LNCaP clone FGC (cell line): Measurements from ENCODE around the gene CEACAM1.
A peak's percentile ranks its signal among the peaks of the same experiment; 100 is the strongest.

Experiments
- DNase-seq: peaks from one replicate; pipeline ENCODE4 v3.0.0-alpha.2; 2011; ENCODE audit warnings: low read depth
- H3K4me3 ChIP-seq: 2 replicates; pipeline ENCODE4 v1.5.1; 2011; ENCODE audit warnings: mild to moderate bottlenecking, low read depth, low read length, control low read depth
- TF ChIP-seq, protein P1 (sequence below): IDR thresholded peaks from 2 replicates; pipeline ENCODE4 v1.5.1; 2012; ENCODE audit warnings: mild to moderate bottlenecking; ENCODE audit not compliant: control insufficient read depth, insufficient read depth; ENCODE audit errors: extremely low read depth

The CEACAM1 gene

DNA sequence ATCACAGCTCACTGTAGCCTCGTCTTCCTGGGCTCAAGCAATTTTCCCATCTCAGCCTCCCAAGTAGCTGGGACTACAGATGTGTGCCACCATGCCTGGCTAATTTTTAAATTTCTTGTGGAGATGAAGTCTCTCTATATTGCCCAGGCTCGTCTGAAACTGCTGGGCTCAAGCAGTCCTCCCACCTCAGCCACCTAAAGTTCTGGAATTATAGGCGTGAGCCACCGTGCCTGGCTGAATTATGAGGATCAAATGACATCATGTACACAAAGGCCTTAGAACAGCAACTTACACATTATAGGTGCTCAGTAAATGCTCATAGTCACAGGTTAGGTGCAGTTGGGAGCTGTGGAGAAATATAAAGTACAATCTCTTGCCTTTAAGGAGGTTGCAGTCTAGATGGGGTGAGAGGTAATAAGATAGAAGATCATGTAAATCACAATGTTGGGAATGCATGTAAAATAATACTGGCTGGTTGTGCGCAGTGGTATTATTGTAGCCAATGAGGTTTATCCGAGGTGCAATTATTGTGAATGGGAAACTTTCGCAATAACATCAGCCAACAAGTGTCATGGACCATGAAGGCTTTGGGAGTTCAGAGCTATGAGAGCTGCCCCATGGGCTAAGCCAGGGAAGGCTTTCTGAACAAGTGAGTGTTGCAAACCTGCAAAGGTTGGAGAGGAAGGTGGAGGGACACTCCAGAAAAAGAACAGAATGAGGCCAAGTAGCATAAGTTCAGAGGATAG is 55.7 kb downstream of the CEACAM1 start:
- no peak overlapping the region; the same call in 1 of the 2 replicates for H3K4me3 ChIP-seq
- TF ChIP-seq, protein P1, sequence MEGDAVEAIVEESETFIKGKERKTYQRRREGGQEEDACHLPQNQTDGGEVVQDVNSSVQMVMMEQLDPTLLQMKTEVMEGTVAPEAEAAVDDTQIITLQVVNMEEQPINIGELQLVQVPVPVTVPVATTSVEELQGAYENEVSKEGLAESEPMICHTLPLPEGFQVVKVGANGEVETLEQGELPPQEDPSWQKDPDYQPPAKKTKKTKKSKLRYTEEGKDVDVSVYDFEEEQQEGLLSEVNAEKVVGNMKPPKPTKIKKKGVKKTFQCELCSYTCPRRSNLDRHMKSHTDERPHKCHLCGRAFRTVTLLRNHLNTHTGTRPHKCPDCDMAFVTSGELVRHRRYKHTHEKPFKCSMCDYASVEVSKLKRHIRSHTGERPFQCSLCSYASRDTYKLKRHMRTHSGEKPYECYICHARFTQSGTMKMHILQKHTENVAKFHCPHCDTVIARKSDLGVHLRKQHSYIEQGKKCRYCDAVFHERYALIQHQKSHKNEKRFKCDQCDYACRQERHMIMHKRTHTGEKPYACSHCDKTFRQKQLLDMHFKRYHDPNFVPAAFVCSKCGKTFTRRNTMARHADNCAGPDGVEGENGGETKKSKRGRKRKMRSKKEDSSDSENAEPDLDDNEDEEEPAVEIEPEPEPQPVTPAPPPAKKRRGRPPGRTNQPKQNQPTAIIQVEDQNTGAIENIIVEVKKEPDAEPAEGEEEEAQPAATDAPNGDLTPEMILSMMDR: no peak
- no peak for DNase-seq

DNA sequence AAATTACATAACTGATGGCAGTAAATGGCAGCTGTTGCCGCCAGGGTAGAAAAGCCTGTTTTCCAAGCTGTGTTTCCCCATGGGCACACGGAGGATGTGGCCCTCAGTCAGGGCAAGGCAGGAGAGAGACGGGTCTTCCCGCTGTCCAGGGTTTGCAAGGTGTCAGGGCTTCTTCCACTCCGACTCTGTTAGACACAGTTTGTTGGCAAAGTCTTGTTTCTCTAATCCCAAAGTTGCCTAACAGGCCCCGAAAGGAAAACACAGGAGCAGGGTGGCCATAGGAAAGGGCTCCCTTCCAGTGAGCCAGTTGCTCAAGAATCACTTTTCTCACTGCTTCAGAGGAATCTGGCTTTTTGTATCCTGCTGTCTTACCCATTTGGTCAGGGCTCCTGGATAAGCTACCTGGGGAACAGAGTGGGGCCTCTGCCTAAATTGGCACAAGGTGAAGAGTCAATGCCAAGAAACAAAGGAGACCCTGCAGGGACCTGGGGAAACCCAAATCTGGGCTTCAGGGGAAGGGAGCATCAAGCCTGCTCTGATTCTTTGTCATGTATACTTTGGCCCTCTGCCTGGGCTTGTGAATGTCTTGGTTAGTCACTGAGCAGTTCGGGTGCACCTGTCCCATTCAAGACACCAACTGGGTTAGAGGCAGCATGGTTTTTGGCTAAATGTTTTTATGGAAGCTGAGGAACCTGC is 56.6 kb downstream of the CEACAM1 start:
- peak; percentile 71 for DNase-seq
- peak overlapping the region; percentile 16; the same call in 1 of the 2 replicates for H3K4me3 ChIP-seq
- TF ChIP-seq, protein P1: no peak

DNA sequence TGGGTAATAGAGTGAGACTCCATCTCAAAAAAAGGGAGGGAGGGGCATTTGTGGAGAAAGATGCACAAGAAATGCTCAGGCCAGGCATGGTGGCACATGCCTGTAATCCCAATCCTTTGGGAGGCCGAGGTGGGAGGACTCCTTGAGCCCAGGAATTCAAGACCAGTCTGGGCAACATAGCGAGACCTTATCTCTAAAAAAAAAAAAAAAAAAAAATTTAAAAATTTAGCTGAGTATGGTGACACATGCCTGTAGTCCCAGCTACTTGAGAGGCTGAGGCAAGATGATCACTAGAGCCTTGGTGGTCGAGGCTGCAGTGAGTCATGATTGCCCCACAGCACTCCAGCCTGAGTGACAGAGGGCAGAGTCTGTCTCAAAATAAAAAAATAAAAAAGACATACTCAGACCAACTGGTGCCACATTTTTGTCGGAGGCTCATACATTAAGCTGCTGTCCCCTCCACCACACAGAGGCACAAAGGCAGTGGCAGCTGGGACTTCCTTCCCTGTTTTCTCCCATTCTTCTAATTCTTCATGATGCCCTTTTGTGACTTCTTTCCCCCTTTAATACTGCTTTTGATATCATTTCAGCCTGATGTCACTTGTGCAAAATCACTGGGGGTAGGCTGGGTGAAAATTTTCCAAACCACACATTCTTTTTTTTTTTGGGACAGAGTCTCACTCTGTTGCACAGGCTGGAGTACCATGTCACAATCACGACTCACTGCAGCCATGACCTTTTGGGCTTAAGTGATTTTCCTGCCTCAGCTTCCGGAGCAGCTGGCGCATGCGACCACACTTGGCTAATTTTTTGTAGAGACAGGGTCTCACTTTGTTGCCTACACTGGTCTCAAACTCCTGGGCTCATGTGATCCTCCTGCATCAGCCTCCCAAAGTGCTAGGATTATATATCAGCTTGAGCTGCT is 58.7 kb downstream of the CEACAM1 start:
- TF ChIP-seq, protein P1: no peak
- no peak for DNase-seq
- no peak overlapping the region for H3K4me3 ChIP-seq

DNA sequence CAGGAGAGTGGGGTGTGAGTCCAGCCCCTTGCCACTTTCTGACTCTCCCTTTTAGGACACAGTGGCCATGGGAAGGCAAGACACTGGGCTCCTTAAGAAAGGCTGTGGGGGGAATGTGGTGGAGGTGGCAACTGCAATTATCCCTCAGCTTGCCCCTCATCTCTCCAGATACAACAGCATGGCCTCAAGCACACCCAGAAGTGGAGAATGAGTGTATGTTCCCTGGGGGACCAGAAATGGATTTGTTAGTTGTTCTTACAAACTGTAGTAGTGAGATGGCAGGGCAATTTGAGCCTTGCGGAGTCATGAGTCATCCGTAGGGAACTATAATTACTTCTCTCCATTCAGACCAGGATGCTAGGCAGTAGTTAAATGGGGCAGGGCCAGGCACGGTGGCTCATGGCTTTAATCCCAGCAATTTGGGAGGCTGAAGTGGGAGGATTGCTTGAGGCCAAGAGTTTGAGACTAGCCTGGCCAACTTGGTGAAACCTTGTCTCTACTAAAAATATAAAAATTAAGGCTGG is 59.9 kb downstream of the CEACAM1 start:
- H3K4me3 ChIP-seq: no peak overlapping the region
- no peak for DNase-seq
- TF ChIP-seq, protein P1: no peak

DNA sequence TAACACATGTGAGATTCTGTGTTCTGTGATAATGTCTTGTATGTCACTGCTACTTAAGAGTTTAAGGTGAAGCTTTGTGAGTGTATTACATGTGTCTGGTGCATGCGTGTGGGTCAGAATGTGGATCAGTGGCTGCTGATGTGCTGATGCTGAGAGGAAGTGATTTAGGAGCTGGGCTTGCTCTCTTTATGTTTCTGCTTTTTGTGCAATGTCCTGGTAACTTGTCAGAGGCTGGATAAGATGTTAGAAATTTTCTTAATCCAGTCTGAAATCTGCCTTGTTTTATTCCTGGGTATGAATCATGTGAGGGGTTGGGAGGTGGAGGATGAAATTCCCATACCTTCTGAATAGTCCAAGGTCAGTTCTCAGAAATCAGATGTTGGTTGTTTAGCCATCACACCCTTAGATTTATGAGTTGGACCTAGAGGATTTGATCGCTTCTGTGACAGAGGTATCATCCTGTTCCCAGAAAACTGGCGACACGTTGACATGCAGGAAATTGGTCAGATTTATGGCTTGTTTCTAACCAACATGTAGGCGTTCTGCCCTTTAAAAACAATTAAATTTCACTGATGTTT is 61.0 kb downstream of the CEACAM1 start:
- TF ChIP-seq, protein P1: no peak
- H3K4me3 ChIP-seq: no peak overlapping the region
- no peak for DNase-seq

DNA sequence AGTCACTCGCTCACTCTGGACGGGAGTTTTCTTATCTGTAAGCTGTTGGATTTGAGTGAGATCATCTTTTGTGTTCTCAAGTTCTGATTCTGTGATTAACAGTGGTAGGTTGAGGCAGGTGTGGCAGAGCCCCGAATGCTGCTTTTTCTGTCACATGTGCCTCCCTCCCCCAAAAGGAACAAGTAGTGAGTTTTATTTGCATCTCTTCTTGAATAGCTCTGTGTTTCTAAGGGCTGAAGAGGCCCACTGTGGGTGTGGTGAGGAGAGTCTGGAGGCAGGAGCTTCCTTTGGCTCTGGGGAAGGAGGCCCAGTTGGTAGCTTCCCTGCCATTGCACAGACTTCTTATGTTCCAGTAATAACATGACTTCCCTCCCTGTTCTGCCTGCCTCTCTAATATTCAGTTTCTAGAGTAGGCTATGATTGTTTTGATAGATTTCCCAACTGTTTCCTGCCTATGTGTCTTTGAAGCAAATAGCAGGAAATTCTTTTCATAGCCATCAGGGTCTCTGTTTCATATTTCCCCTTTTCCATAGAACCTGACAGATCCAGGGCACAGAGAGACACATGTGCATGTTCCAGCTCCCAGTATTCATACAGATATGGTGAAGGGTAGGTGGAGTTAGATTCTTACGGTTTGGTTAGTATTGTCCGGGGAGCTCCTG is 61.6 kb downstream of the CEACAM1 start:
- DNase-seq: no peak
- no peak overlapping the region for H3K4me3 ChIP-seq
- TF ChIP-seq, protein P1: no peak
